Small intestine (tissue), 7 donors: ENCODE data around the gene MAP3K2. TPM values are rescaled to one million over a fixed set of nuclear protein-coding genes. Genes with fewer than 3 reads are reported as not detected.

Source experiments
- DNase-seq, 2 donors: peaks; one replicate each; pipeline versions ENCODE4 v3.0.0 to v3.0.0-alpha.2; 2013
- FAIRE-seq: peaks from 2 replicates; lab custom pipeline; 2012; peaks lifted over from hg19 to GRCh38; lab: Jason Lieb, UNC
- H3K27ac ChIP-seq, 3 donors: one replicate each; pipeline ENCODE4 v1.5.1; 2013; ENCODE audit warnings: low read length in 2 of 3, mild to moderate bottlenecking in 2 of 3, control low read depth in 1 of 3, inconsistent platforms in 1 of 3, low read depth in 1 of 3, moderate library complexity in 1 of 3
- H3K27me3 ChIP-seq, 3 donors: one replicate each; pipeline ENCODE4 v1.6.1; 2013; ENCODE audit warnings: low read length in 3 of 3, inconsistent platforms in 1 of 3; ENCODE audit not compliant: control insufficient read depth in 3 of 3, insufficient read depth in 3 of 3
- H3K36me3 ChIP-seq, 3 donors: one replicate each; pipeline ENCODE4 v1.6.1; 2013; ENCODE audit warnings: low read length in 3 of 3, inconsistent platforms in 1 of 3, low read depth in 1 of 3, mild to moderate bottlenecking in 1 of 3, moderate library complexity in 1 of 3; ENCODE audit not compliant: control insufficient read depth in 3 of 3, insufficient read depth in 2 of 3
- H3K4me1 ChIP-seq, 3 donors: one replicate each; pipeline ENCODE4 v1.6.1; 2013; ENCODE audit warnings: low read length in 2 of 3, inconsistent platforms in 1 of 3, low read depth in 1 of 3, mild to moderate bottlenecking in 1 of 3, moderate library complexity in 1 of 3; ENCODE audit not compliant: control insufficient read depth in 3 of 3, insufficient read depth in 2 of 3
- H3K4me3 ChIP-seq, 3 donors: one replicate each; pipeline ENCODE4 v1.5.1; 2013; ENCODE audit warnings: low read length in 3 of 3, control low read depth in 1 of 3, inconsistent platforms in 1 of 3, low read depth in 1 of 3, mild to moderate bottlenecking in 1 of 3, moderate library complexity in 1 of 3
- H3K9me3 ChIP-seq, 2 donors: one replicate each; pipeline ENCODE4 v1.6.1; 2013; ENCODE audit warnings: low read depth in 1 of 2, low read length in 1 of 2; ENCODE audit not compliant: control insufficient read depth in 2 of 2, insufficient read depth in 1 of 2
- WGBS, 3 donors: extraction: QIAGEN DNeasy Blood & Tissue Kit; methylation state at CpG; one replicate each; pipeline ENCODE4 v1.1.7; 2013; 5-methylcytosine and 5-hydroxymethylcytosine counted together
- polyA plus RNA-seq, 4 donors: library from polyadenylated mRNA; stranded (reverse) in 3 of 4; unstranded in 1 of 4; fragments of 200-250 nt in 3 of 4; fragments of 120-200 nt in 1 of 4; gene quantifications; one replicate each; pipeline versions ENCODE4 v1.2.1 to v1.2.3, GENCODE V29; 2013
- donor health status: healthy with polysubstance abuse.
- donor health status: control.
- donor health status: control.
- donor health status: Bipolar disorder and iron deficiency.
- donor health status: healthy.

MAP3K2 gene
- polyA plus RNA-seq, 4 donors = 6.7 to 29.0 (median 10.8) TPM

- no peaks in the 10 kb centered on the region for H3K36me3 ChIP-seq
- 14 to 46% (median 22%) methylated on average over 3 of the region's 3 CpGs for WGBS, 3 donors
- peak overlapping the region; percentile 45 to 85 (median 73) for H3K27ac ChIP-seq
- peak; percentile 66 to 67 for DNase-seq
- H3K4me1 ChIP-seq = peaks cover 7 to 61% (median 14%) of the 10 kb centered on the region in 3 donors
- H3K27me3 ChIP-seq = no peaks in the 10 kb centered on the region
- H3K9me3 ChIP-seq = no peaks in the 10 kb centered on the region
- no peak for FAIRE-seq
- no peak overlapping the region for H3K4me3 ChIP-seq
These were observed 17.5 kb upstream of the MAP3K2 start for GRCh38 chr2:127405255-127405610.

- Histone ChIP-seq H3K27me3 (no peaks in the 10 kb centered on the region), H3K36me3 (no peaks in the 10 kb centered on the region), H3K9me3 (no peaks in the 10 kb centered on the region), H3K4me1 (peaks cover 7 to 64% (median 15%) of the 10 kb centered on the region in 3 donors), H3K4me3 (no peak overlapping the region), H3K27ac (peak overlapping the region; percentile 15 to 85 (median 53))
- DNase-seq (no peak), FAIRE-seq (no peak)
- WGBS, 3 donors = 89% methylated on average over 7 of the region's 7 CpGs
These were observed 16.9 kb upstream of the MAP3K2 start for GRCh38 chr2:127404466-127405254.

- Histone ChIP-seq H3K27me3 (no peaks in the 10 kb centered on the region), H3K4me1 (peaks cover 7 to 66% (median 13%) of the 10 kb centered on the region in 3 donors), H3K4me3 (no peak overlapping the region), H3K9me3 (no peaks in the 10 kb centered on the region), H3K36me3 (no peaks in the 10 kb centered on the region), H3K27ac (no peak overlapping the region)
- DNase-seq = no peak
- 83 to 84% (median 83%) methylated on average over 3 of the region's 3 CpGs for WGBS, 3 donors
- FAIRE-seq = no peak
These were observed 15.7 kb upstream of the MAP3K2 start for GRCh38 chr2:127403460-127403859.

GRCh38 chr2:127401757-127402695 is 14.3 kb upstream of the MAP3K2 start:
- no peaks in the 10 kb centered on the region for H3K36me3 ChIP-seq
- H3K27me3 ChIP-seq = no peaks in the 10 kb centered on the region
- WGBS, 3 donors = 22 to 58% (median 36%) methylated on average over 11 of the region's 11 CpGs
- H3K9me3 ChIP-seq = no peaks in the 10 kb centered on the region
- H3K4me1 ChIP-seq = peaks cover 4 to 69% (median 12%) of the 10 kb centered on the region in 3 donors
- DNase-seq (peak; percentile 93 to 98), FAIRE-seq (no peak)
- peak overlapping the region in 1 of 3 donors; percentile 16 for H3K4me3 ChIP-seq
- H3K27ac ChIP-seq = peak overlapping the region; percentile 92 to 97 (median 93)

- WGBS, 3 donors = 17 to 46% (median 44%) methylated on average over 38 to 39 of the region's 39 CpGs
- no peaks in the 10 kb centered on the region for H3K36me3 ChIP-seq
- H3K27ac ChIP-seq = peak overlapping the region; percentile 92 to 98 (median 93)
- peak overlapping the region in 2 of 3 donors; percentile 13 to 38 for H3K4me3 ChIP-seq
- no peaks in the 10 kb centered on the region for H3K9me3 ChIP-seq
- DNase-seq (peak; percentile 93 to 97), FAIRE-seq (no peak)
- H3K4me1 ChIP-seq = peaks cover 4 to 69% (median 12%) of the 10 kb centered on the region in 3 donors
- no peaks in the 10 kb centered on the region for H3K27me3 ChIP-seq
These were observed 13.4 kb upstream of the MAP3K2 start for GRCh38 chr2:127400897-127401756.

GRCh38 chr2:127400533-127400896 is 12.7 kb upstream of the MAP3K2 start:
- Histone ChIP-seq H3K4me3 (peak overlapping the region in 2 of 3 donors; percentile 13 to 38), H3K36me3 (no peaks in the 10 kb centered on the region), H3K27me3 (no peaks in the 10 kb centered on the region), H3K9me3 (no peaks in the 10 kb centered on the region), H3K27ac (peak overlapping the region; percentile 92 to 98 (median 93)), H3K4me1 (peaks cover 4 to 66% (median 12%) of the 10 kb centered on the region in 3 donors)
- FAIRE-seq = no peak
- WGBS, 3 donors = 19 to 56% (median 42%) methylated on average over 9 of the region's 9 CpGs
- DNase-seq = peak; percentile 69 to 89

- Histone ChIP-seq H3K27me3 (no peaks in the 10 kb centered on the region), H3K36me3 (no peaks in the 10 kb centered on the region), H3K4me3 (no peak overlapping the region), H3K9me3 (no peaks in the 10 kb centered on the region), H3K4me1 (peaks cover 4 to 50% (median 10%) of the 10 kb centered on the region in 3 donors), H3K27ac (peak overlapping the region; percentile 12 to 80 (median 67))
- WGBS, 3 donors = 6 to 14% (median 10%) methylated on average over 4 of the region's 4 CpGs
- peak; percentile 93 to 98 for DNase-seq
- FAIRE-seq = no peak
These were observed 10.4 kb upstream of the MAP3K2 start for GRCh38 chr2:127398239-127398590.
